Uterus (tissue), 4 donors: Measurements from ENCODE around the gene RPL7L1. TPM values are rescaled to one million over a fixed set of nuclear protein-coding genes. Genes with fewer than 3 reads are reported as not detected.

Experiments
- DNase-seq, 2 donors: peaks; one replicate each; pipeline ENCODE4 v3.0.0-alpha.2; 2019 to 2020
- H3K27ac ChIP-seq, 2 donors: fragments of 200-600 bp; sonication (generic); 1 replicate in 1 of 2; 2 replicates in 1 of 2; pipeline ENCODE4 v1.5.1; 2016 to 2018
- H3K27me3 ChIP-seq, 2 donors: fragments of 200-600 bp; sonication (generic); one replicate each; pipeline ENCODE4 v1.5.1; 2018 to 2019; ENCODE audit warnings: control low read depth in 1 of 2
- H3K36me3 ChIP-seq, 2 donors: fragments of 200-600 bp; sonication (generic); one replicate each; pipeline ENCODE4 v1.5.1; 2019; ENCODE audit warnings: control low read depth in 1 of 2
- H3K4me1 ChIP-seq, 2 donors: fragments of 200-600 bp; sonication (generic); one replicate each; pipeline ENCODE4 v1.5.1; 2018 to 2019; ENCODE audit warnings: control low read depth in 1 of 2
- H3K4me3 ChIP-seq, 2 donors: fragments of 200-600 bp; sonication (generic); 1 replicate in 1 of 2; 2 replicates in 1 of 2; pipeline ENCODE4 v1.5.1; 2018 to 2019; ENCODE audit warnings: mild to moderate bottlenecking in 1 of 2
- H3K9me3 ChIP-seq, 2 donors: fragments of 200-600 bp; sonication (generic); one replicate each; pipeline ENCODE4 v1.5.1; 2019; ENCODE audit warnings: control low read depth in 1 of 2
- CTCF ChIP-seq, 4 experiments: fragments of 200-600 bp in 2 of 4; fragments of 450-650 bp in 2 of 4; sonication (generic) in 2 of 4; IDR thresholded peaks; one replicate each; pipeline ENCODE4 v1.5.1; 2016 to 2019; ENCODE audit warnings: antibody characterized with exemption in 4 of 4, mild to moderate bottlenecking in 2 of 4, moderate library complexity in 1 of 4
- POLR2A ChIP-seq, 2 donors: fragments of 450-650 bp; IDR thresholded peaks; one replicate each; pipeline ENCODE4 v1.6.1; 2016; ENCODE audit warnings: antibody characterized with exemption in 2 of 2, mild to moderate bottlenecking in 1 of 2, moderate library complexity in 1 of 2
- intact Hi-C: fragments of 100-400 bp; cut with DNase I; formaldehyde crosslinking; loops from one replicate; pipeline ENCODE4 v1.15.1; 2023; ENCODE audit warnings: low total_unique reads
- total RNA-seq, 4 donors: library from RNA; depleted of rRNA in 3 of 4; stranded (reverse); fragments of >200 nt in 3 of 4; gene quantifications; one replicate each; pipeline versions ENCODE4 v1.1.0 to v1.2.4, GENCODE V29; 2014 to 2023
- donor health status: DM: yes; HTN: yes; CAD: no.

The RPL7L1 gene
- total RNA-seq, 4 donors from 2014 or later, result 62.9 to 123 (median 82.1) TPM

GRCh38 chr6:42904467-42904866 lies 25.1 kb downstream of the RPL7L1 start:
- Histone ChIP-seq H3K36me3 (no peaks in the 10 kb centered on the region), H3K27ac (no peak overlapping the region), H3K9me3 (no peaks in the 10 kb centered on the region), H3K4me3 (no peak overlapping the region), H3K4me1 (no peaks in the 10 kb centered on the region), H3K27me3 (no peaks in the 10 kb centered on the region)
- intact Hi-C loops, result loop anchor here (5.0 kb wide), 1 partner anchor 238 kb away; no protein-coding TSS in a partner anchor
- TF ChIP-seq CTCF (IDR thresholded peaks at IDR 0.05) (no peak), POLR2A (IDR thresholded peaks at IDR 0.05) (no peak)
- DNase-seq, result no peak

GRCh38 chr6:42907336-42907735 lies 27.9 kb downstream of the RPL7L1 start:
- intact Hi-C loops, result no loop called here
- TF ChIP-seq CTCF (IDR thresholded peaks at IDR 0.05), result no peak
- TF ChIP-seq POLR2A (IDR thresholded peaks at IDR 0.05), result no peak
- peak overlapping the region; percentile 23 to 56 for H3K27ac ChIP-seq
- peak; percentile 74 to 80 for DNase-seq
- H3K4me1 ChIP-seq, result peaks cover 0 to 6% of the 10 kb centered on the region in 2 donors
- peaks cover 0 to 6% of the 10 kb centered on the region in 2 donors for H3K27me3 ChIP-seq
- H3K4me3 ChIP-seq, result no peak overlapping the region
- H3K36me3 ChIP-seq, result no peaks in the 10 kb centered on the region
- no peaks in the 10 kb centered on the region for H3K9me3 ChIP-seq

GRCh38 chr6:42909835-42910234 lies 30.4 kb downstream of the RPL7L1 start:
- Histone ChIP-seq H3K36me3 (no peaks in the 10 kb centered on the region), H3K4me1 (peaks cover 0 to 6% of the 10 kb centered on the region in 2 donors), H3K27me3 (peaks cover 0 to 6% of the 10 kb centered on the region in 2 donors), H3K4me3 (no peak overlapping the region), H3K27ac (no peak overlapping the region), H3K9me3 (no peaks in the 10 kb centered on the region)
- intact Hi-C loops, result no loop called here
- no peak for DNase-seq
- TF ChIP-seq POLR2A (IDR thresholded peaks at IDR 0.05), result no peak
- TF ChIP-seq CTCF (IDR thresholded peaks at IDR 0.05), result no peak

- Histone ChIP-seq H3K4me1 (peaks cover 0 to 6% of the 10 kb centered on the region in 2 donors), H3K36me3 (no peaks in the 10 kb centered on the region), H3K4me3 (peak overlapping the region; percentile 21 to 33), H3K27ac (no peak overlapping the region), H3K9me3 (no peaks in the 10 kb centered on the region), H3K27me3 (peaks cover 0 to 6% of the 10 kb centered on the region in 2 donors)
- DNase-seq, result no peak
- TF ChIP-seq POLR2A (IDR thresholded peaks at IDR 0.05), result no peak
- TF ChIP-seq CTCF (IDR thresholded peaks at IDR 0.05), result no peak
- intact Hi-C loops, result no loop called here
Observed at GRCh38 chr6:42911171-42912021, 32.0 kb downstream of the RPL7L1 start.

GRCh38 chr6:42914546-42914945 lies 35.1 kb downstream of the RPL7L1 start:
- no peak overlapping the region for H3K27ac ChIP-seq
- H3K4me3 ChIP-seq, result no peak overlapping the region
- H3K36me3 ChIP-seq, result no peaks in the 10 kb centered on the region
- no peak for DNase-seq
- H3K27me3 ChIP-seq, result peaks cover 0 to 6% of the 10 kb centered on the region in 2 donors
- H3K9me3 ChIP-seq, result no peaks in the 10 kb centered on the region
- intact Hi-C loops, result no loop called here
- TF ChIP-seq POLR2A (IDR thresholded peaks at IDR 0.05), result no peak
- no peak for TF ChIP-seq CTCF (IDR thresholded peaks at IDR 0.05)
- H3K4me1 ChIP-seq, result peaks cover 0 to 6% of the 10 kb centered on the region in 2 donors
